Choroid plexus epithelial cell (primary cell): ENCODE data around the gene NTM.

Source experiments
- DNase-seq: peaks from one replicate; pipeline ENCODE4 v3.0.0-alpha.2; 2010; ENCODE audit warnings: low read depth
- H3K4me3 ChIP-seq: 2 replicates; pipeline ENCODE4 v1.5.1; 2011; ENCODE audit warnings: low read depth, mild to moderate bottlenecking, control low read depth, low read length, moderate library complexity
- CTCF ChIP-seq: conservative IDR thresholded peaks from 2 replicates; pipeline ENCODE4 v1.5.1; 2011; ENCODE audit warnings: low read depth, mild to moderate bottlenecking, control low read depth, inconsistent platforms, low read length, moderate library complexity

Gene NTM

GRCh38 chr11:131600628-131601027 is 230.2 kb downstream of the NTM start:
- TF ChIP-seq CTCF: no peak
- H3K4me3 ChIP-seq: no peak overlapping the region
- DNase-seq: no peak

DNA sequence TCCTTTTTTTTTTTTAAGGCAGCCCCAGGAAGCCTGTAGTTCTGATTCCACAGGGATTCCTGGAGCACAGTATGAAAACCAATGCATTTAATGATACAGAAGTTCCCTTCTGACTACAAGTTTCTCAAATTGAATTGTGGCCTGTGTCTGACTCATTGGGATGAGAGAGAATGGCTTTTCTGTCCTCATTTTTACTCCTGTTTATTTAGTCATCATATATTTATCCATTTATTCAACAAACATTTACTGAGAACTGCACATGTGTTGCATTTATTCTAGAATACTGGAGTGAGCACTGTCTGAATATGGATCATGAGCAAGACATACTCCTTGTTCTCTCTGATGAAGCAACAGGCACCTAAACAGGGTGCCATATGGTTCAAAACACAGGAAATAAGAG is 231.2 kb downstream of the NTM start:
- H3K4me3 ChIP-seq: no peak overlapping the region
- DNase-seq: no peak
- no peak for TF ChIP-seq CTCF

DNA sequence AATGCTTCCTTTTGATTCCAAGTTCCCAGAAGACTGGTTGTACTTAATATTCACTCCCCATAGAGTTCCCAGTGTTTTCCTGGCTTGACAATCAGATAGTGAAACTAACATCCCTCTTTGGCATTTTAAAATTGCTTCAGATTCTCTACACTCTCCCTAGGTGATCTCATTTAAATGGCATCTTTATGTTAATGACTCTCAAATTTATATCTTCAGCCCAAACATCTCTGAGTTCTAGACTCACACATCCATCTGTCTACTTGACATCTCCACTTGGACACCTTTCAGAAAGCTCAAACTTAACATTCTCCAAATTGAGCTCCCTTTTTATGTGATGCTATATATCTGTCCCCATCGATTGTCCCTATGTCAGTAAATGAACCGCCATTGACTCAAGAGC is 232.0 kb downstream of the NTM start:
- no peak for TF ChIP-seq CTCF
- no peak for DNase-seq
- H3K4me3 ChIP-seq: no peak overlapping the region

DNA sequence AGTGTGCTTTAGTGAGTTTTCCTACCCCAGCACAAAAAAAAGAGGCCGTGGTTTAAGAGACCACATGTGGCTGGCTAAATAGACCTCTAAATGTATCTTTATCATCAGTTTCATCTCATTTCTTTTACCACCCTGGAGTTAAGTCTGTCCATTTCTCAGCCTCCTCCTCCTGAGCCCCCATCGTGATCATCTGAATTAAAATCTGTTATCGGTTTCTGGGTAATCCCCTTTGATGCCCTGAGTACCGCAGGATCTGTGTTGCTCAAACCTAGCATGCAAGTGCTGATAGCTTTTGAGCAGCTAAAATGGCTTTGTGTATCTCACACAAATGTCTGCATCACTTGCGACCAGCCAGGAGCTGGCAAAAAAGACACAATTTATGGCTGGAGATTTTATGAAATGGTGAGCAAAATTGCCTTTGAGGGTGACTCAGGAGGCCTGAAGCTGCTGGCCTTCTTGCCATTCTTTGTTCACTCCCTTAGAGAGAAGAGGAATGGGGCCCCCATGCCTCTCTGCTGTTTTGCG is 236.5 kb downstream of the NTM start:
- no peak overlapping the region for H3K4me3 ChIP-seq
- no peak for TF ChIP-seq CTCF
- DNase-seq: peak; percentile 24

- no peak for TF ChIP-seq CTCF
- no peak overlapping the region for H3K4me3 ChIP-seq
- DNase-seq: peak; percentile 93
These were observed 238.9 kb downstream of the NTM start for GRCh38 chr11:131609337-131609736.

GRCh38 chr11:131609921-131610320 is 239.5 kb downstream of the NTM start:
- TF ChIP-seq CTCF: no peak
- peak; percentile 11 for DNase-seq
- no peak overlapping the region for H3K4me3 ChIP-seq

DNA sequence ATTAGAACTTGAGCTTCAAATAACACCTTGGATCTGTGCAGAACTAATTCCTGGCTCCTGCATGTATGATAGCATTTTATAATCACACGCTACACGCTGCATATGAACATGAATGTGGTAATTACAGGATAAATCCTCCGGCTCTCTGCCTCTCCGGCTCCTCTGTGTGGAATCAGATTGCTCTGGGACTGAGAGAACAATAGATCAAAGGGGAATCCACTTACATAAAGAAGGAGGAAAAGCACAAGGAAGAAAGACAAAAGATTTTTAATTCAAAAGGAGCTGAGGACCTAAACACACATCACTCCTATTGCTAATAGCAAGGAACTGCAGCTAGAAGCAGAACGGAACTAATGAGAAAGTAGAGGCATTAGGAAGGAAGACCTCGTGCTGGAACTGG is 240.9 kb downstream of the NTM start:
- H3K4me3 ChIP-seq: no peak overlapping the region
- TF ChIP-seq CTCF: no peak
- DNase-seq: no peak
